Subcutaneous abdominal adipose tissue (tissue), 5 donors: ENCODE data around the gene MYL3.

Source experiments
- H3K27ac ChIP-seq: one replicate; pipeline ENCODE4 v1.7.0; 2013; ENCODE audit warnings: low read depth, mild to moderate bottlenecking, inconsistent platforms, low read length, moderate library complexity
- H3K27me3 ChIP-seq, 5 donors: one replicate each; pipeline ENCODE4 v1.7.0; 2013; ENCODE audit warnings: low read length in 5 of 5, inconsistent platforms in 1 of 5; ENCODE audit not compliant: control insufficient read depth in 5 of 5, insufficient read depth in 4 of 5
- H3K36me3 ChIP-seq, 5 donors: one replicate each; pipeline ENCODE4 v1.7.0; 2013; ENCODE audit warnings: low read length in 5 of 5; ENCODE audit not compliant: control insufficient read depth in 5 of 5, insufficient read depth in 5 of 5
- H3K4me1 ChIP-seq, 5 donors: one replicate each; pipeline ENCODE4 v1.7.0; 2013; ENCODE audit warnings: low read length in 5 of 5, mild to moderate bottlenecking in 3 of 5, moderate library complexity in 1 of 5; ENCODE audit not compliant: control insufficient read depth in 5 of 5, insufficient read depth in 5 of 5
- H3K4me3 ChIP-seq, 5 donors: one replicate each; pipeline ENCODE4 v1.7.0; 2013; ENCODE audit warnings: low read length in 5 of 5, low read depth in 1 of 5
- H3K9ac ChIP-seq, 5 donors: one replicate each; pipeline ENCODE4 v1.7.0; 2013; ENCODE audit warnings: low read length in 5 of 5, mild to moderate bottlenecking in 4 of 5, moderate library complexity in 3 of 5
- H3K9me3 ChIP-seq, 5 donors: one replicate each; pipeline ENCODE4 v1.7.0; 2013; ENCODE audit warnings: low read length in 5 of 5; ENCODE audit not compliant: control insufficient read depth in 5 of 5
- donor health status: healthy.
- donor health status: healthy.
- donor health status: healthy.
- donor health status: healthy.
- donor health status: healthy.

Gene MYL3

GRCh38 chr3:46860017-46860809 lies 3.0 kb downstream of the MYL3 start:
- H3K9ac ChIP-seq, result no peak overlapping the region
- no peaks in the 10 kb centered on the region for H3K9me3 ChIP-seq
- no peaks in the 10 kb centered on the region for H3K27me3 ChIP-seq
- H3K4me3 ChIP-seq, result no peak overlapping the region
- H3K36me3 ChIP-seq, result no peaks in the 10 kb centered on the region
- H3K27ac ChIP-seq, result no peak overlapping the region
- H3K4me1 ChIP-seq, result peaks cover 2 to 42% (median 34%) of the 10 kb centered on the region in 5 donors

- Histone ChIP-seq H3K27ac (no peak overlapping the region), H3K4me3 (no peak overlapping the region), H3K9me3 (no peaks in the 10 kb centered on the region), H3K9ac (no peak overlapping the region), H3K36me3 (no peaks in the 10 kb centered on the region), H3K4me1 (peaks cover 2 to 32% (median 24%) of the 10 kb centered on the region in 5 donors), H3K27me3 (no peaks in the 10 kb centered on the region)
Observed at GRCh38 chr3:46859001-46859710, 4.1 kb downstream of the MYL3 start.

DNA sequence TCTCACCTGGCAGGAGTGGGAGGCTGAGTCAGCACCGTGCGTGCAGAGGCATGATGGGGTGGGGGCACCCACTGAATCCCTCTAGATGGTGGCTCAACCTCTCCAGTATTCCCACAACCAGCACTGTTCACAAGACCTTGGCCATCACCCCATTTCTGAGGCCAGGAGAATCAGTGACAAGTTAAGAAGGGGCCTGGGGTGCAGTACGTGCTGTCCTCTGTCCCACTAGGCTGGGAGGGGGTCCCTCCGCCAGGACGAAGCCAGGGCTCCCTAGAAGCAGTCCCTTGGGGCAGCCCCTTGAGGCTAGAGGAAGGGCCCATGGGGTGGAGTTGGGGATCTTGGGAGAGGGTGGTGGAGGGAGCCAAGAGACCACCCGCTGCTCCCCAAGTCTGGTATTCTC lies 4.8 kb downstream of the MYL3 start:
- Histone ChIP-seq H3K9ac (no peak overlapping the region), H3K27ac (no peak overlapping the region), H3K4me1 (peaks cover 2 to 32% (median 24%) of the 10 kb centered on the region in 5 donors), H3K36me3 (no peaks in the 10 kb centered on the region), H3K4me3 (no peak overlapping the region), H3K9me3 (no peaks in the 10 kb centered on the region), H3K27me3 (no peaks in the 10 kb centered on the region)

DNA sequence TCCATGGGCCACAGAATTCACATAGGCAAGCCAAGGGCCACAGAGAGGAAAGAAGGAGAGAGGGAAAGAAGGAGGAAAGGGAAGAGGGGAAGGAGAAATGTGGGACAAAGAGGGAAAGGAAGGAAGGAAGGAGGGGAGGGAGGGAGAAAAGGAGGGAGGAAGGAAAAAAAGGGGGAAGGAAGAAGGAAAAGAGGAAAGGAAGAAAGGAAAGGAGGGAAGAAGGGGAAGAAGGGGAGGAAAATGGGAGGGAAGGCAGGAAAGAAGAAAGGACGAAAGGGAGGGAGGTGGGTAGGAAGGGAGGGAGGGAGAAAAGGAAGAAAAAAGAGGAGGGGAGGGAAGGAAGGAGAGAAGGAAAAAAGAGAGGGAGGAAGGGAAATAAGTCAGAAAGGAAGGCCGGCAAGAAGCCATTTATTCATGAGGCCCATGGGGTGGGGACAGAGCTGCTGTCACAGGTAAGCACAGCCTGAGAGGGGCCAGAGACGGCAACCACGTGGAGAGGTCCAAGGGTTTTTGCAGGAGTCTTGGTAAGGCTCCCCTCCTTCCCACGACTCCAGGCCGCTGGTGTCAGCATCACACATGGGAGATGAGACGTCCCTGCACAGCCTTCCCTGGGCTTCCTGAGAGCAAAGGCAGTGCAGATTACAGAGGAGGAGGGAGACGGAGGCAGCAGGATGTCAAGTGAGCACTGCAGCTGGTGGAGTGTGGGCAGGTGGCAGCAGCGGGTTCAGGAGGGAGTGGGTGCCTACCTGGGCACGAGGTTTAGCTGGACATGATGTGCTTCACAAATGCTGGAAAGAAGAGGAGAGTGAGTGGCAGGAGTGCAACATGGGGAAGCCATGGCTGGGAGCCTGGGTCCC lies 5.5 kb downstream of the MYL3 start:
- no peaks in the 10 kb centered on the region for H3K36me3 ChIP-seq
- H3K27ac ChIP-seq, result no peak overlapping the region
- peak overlapping the region in 1 of 5 donors; percentile 9 for H3K9ac ChIP-seq
- H3K27me3 ChIP-seq, result no peaks in the 10 kb centered on the region
- H3K9me3 ChIP-seq, result no peaks in the 10 kb centered on the region
- H3K4me1 ChIP-seq, result peaks cover 2 to 29% (median 21%) of the 10 kb centered on the region in 5 donors
- no peak overlapping the region for H3K4me3 ChIP-seq

GRCh38 chr3:46856576-46857471 lies 6.4 kb downstream of the MYL3 start:
- peaks cover 2 to 21% (median 19%) of the 10 kb centered on the region in 5 donors for H3K4me1 ChIP-seq
- H3K4me3 ChIP-seq, result no peak overlapping the region
- no peak overlapping the region for H3K27ac ChIP-seq
- H3K27me3 ChIP-seq, result no peaks in the 10 kb centered on the region
- H3K9me3 ChIP-seq, result no peaks in the 10 kb centered on the region
- peak overlapping the region in 1 of 5 donors; percentile 19 for H3K9ac ChIP-seq
- no peaks in the 10 kb centered on the region for H3K36me3 ChIP-seq

DNA sequence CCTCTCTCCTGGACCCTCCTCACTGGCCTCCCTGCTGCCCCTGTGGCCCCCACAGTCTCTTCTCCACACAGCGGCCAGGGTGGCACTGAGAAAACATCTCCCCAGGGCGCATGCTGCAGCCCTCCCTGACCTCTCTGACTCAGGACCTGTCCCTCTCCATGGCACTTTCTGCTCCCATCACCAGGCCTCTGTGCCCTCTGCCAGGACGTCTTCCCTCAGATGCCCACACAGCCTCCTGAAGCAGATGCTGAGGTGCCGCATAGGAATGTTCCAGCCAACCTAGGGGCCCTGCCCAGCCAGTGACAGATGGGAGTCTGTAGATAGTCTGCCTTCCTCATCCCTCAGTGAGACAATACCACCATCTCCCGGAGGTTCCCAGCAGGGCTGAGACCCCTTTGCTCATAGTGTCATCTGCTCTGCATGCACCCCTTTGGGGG lies 8.7 kb downstream of the MYL3 start:
- H3K9ac ChIP-seq, result no peak overlapping the region
- no peaks in the 10 kb centered on the region for H3K9me3 ChIP-seq
- H3K27ac ChIP-seq, result no peak overlapping the region
- no peak overlapping the region for H3K4me3 ChIP-seq
- no peaks in the 10 kb centered on the region for H3K27me3 ChIP-seq
- peaks cover 0 to 24% (median 17%) of the 10 kb centered on the region in 5 donors for H3K4me1 ChIP-seq
- no peaks in the 10 kb centered on the region for H3K36me3 ChIP-seq

- Histone ChIP-seq H3K27me3 (no peaks in the 10 kb centered on the region), H3K27ac (no peak overlapping the region), H3K4me1 (peaks cover 0 to 32% (median 26%) of the 10 kb centered on the region in 5 donors), H3K9me3 (no peaks in the 10 kb centered on the region), H3K9ac (no peak overlapping the region), H3K4me3 (no peak overlapping the region), H3K36me3 (no peaks in the 10 kb centered on the region)
Observed at GRCh38 chr3:46853441-46854415, 9.5 kb downstream of the MYL3 start.

DNA sequence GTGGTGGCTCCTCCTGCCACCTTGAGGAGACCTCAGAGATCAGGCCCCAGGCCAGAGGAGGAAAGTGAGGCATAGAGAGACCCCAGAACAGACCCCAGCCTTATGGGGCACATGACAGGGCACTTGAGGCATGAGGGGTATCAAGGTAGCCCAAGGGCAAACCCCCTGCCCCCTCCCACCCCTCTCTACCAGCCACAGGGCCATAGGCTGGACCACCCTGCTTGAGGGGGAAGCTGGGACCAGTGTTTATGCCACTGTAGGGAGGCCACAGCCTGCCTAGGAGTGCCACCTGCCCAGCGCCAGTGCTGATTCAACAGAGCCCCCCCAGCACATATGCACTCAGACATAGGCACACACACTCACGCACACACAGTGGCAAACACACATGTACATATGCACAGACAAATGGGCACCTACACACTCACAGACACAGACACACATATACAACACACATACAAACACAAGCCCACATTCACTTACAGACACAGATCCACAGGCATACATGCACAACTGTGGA lies 10.3 kb downstream of the MYL3 start:
- Histone ChIP-seq H3K4me3 (no peak overlapping the region), H3K4me1 (peaks cover 0 to 38% (median 34%) of the 10 kb centered on the region in 5 donors), H3K36me3 (no peaks in the 10 kb centered on the region), H3K9me3 (no peaks in the 10 kb centered on the region), H3K27ac (no peak overlapping the region), H3K9ac (no peak overlapping the region), H3K27me3 (no peaks in the 10 kb centered on the region)
